PC-3 (cell line): Measurements from ENCODE around the gene FUCA2. TPM values are rescaled to one million over a fixed set of nuclear protein-coding genes. Genes with fewer than 3 reads are reported as not detected.

Experiments
- ATAC-seq: fragments of 200-7000 bp; cut with Tn5 transposase; 2 replicates; pipeline ENCODE4 v1.9.1; 2020; ENCODE audit warnings: mild to moderate bottlenecking, moderate library complexity
- BruUV-seq: library from RNA; stranded (reverse); fragments of 400-500 nt; replicated peaks from 2 replicates; lab custom pipeline; 2021; lab: Mats Ljungman, UMichigan
- CTCF ChIA-PET: fragments of 300-600 bp; sonication (Branson Sonifier 250); formaldehyde crosslinking; loops from one replicate; lab custom pipeline; 2022; ENCODE audit warnings: antibody characterized with exemption; lab: Charles Lee
- POLR2A ChIA-PET: fragments of 300-600 bp; sonication (Branson Sonifier 250); formaldehyde crosslinking; loops from one replicate; lab custom pipeline; 2022; ENCODE audit warnings: antibody characterized with exemption; ENCODE audit not compliant: unreplicated experiment; lab: Charles Lee
- DNase-seq: peaks from one replicate; pipeline ENCODE4 v3.0.0-alpha.2; 2015
- H2AFZ ChIP-seq: fragments of 300-600 bp; sonication (generic); 2 replicates; pipeline ENCODE4 v1.6.0; 2016; ENCODE audit warnings: antibody characterized with exemption, low read length
- H3F3A ChIP-seq: fragments of 300-600 bp; sonication (generic); one replicate; pipeline ENCODE4 v1.6.0; 2017; ENCODE audit warnings: antibody characterized with exemption, low read length, control low read depth, mild to moderate bottlenecking; ENCODE audit not compliant: unreplicated experiment
- H3K27ac ChIP-seq: fragments of 300-600 bp; sonication (generic); 2 replicates; pipeline ENCODE4 v1.5.1; 2016; ENCODE audit warnings: mild to moderate bottlenecking, low read length
- H3K27me3 ChIP-seq: fragments of 300-600 bp; sonication (generic); 2 replicates; pipeline ENCODE4 v1.6.1; 2016; ENCODE audit warnings: low read length, mixed read lengths
- H3K36me3 ChIP-seq: fragments of 300-600 bp; sonication (generic); 2 replicates; pipeline ENCODE4 v1.6.1; 2016; ENCODE audit warnings: low read depth, mixed run types, low read length, mixed read lengths
- H3K4me1 ChIP-seq: fragments of 300-600 bp; sonication (generic); 2 replicates; pipeline ENCODE4 v1.5.1; 2016; ENCODE audit warnings: low read length; ENCODE audit not compliant: insufficient read depth
- H3K4me2 ChIP-seq: fragments of 300-600 bp; sonication (generic); 2 replicates; pipeline ENCODE4 v1.6.0; 2016; ENCODE audit warnings: low read length
- H3K4me3 ChIP-seq: fragments of 300-600 bp; sonication (generic); 2 replicates; pipeline ENCODE4 v1.5.1; 2016; ENCODE audit warnings: mild to moderate bottlenecking, low read length, mixed read lengths
- H3K79me2 ChIP-seq: fragments of 300-600 bp; sonication (generic); 2 replicates; pipeline ENCODE4 v1.6.1; 2017; ENCODE audit warnings: low read length, mixed read lengths
- H3K9ac ChIP-seq: fragments of 300-600 bp; sonication (generic); 2 replicates; pipeline ENCODE4 v1.6.0; 2016; ENCODE audit warnings: mild to moderate bottlenecking, low read length
- H3K9me2 ChIP-seq: fragments of 300-600 bp; sonication (generic); replicated peaks from 2 replicates; pipeline ENCODE4 v1.6.1; 2016; ENCODE audit warnings: mixed run types, low read length, mixed read lengths
- H3K9me3 ChIP-seq: fragments of 300-600 bp; sonication (generic); 2 replicates; pipeline ENCODE4 v1.6.1; 2016; ENCODE audit warnings: low read length, mixed read lengths
- H4K20me1 ChIP-seq: fragments of 300-600 bp; sonication (generic); 2 replicates; pipeline ENCODE4 v1.6.1; 2016; ENCODE audit warnings: low read length, mixed read lengths
- EZH2 ChIP-seq: fragments of 300-600 bp; sonication (generic); IDR thresholded peaks from one replicate; pipeline ENCODE4 v1.6.1; 2017; ENCODE audit warnings: antibody characterized with exemption, mild to moderate bottlenecking, low read length; ENCODE audit not compliant: unreplicated experiment
- EZH2phosphoT487 ChIP-seq: fragments of 300-600 bp; sonication (generic); IDR thresholded peaks from 2 replicates; pipeline ENCODE4 v1.6.1; 2018; ENCODE audit warnings: mild to moderate bottlenecking, antibody characterized with exemption, low read length, borderline replicate concordance
- intact Hi-C: fragments of 100-400 bp; cut with micrococcal nuclease; formaldehyde crosslinking; loops from 2 replicates; pipeline ENCODE4 v1.9.0; 2023
- total RNA-seq: library from RNA; depleted of rRNA; stranded (reverse); fragments of >200 nt; gene quantifications from 2 replicates; pipeline ENCODE4 v1.2.3, GENCODE V29; 2014
- TF ChIP-seq, protein P1 (sequence below): fragments of 300-600 bp; sonication (generic); conservative IDR thresholded peaks from 2 replicates; pipeline ENCODE4 v1.5.1; 2017; ENCODE audit warnings: antibody characterized with exemption, low read depth, mild to moderate bottlenecking, low read length

Gene FUCA2
- total RNA-seq, 1 experiment from 2014 or later: 52.8 TPM

- H3K27me3 ChIP-seq: no peaks in the 10 kb centered on the region
- H3K9me3 ChIP-seq: no peaks in the 10 kb centered on the region
- H3K4me3 ChIP-seq: no peak overlapping the region
- DNase-seq: no peak
- H3K36me3 ChIP-seq: 0 out of 2 replicates have a peak, but pooled peaks cover under 1% of the 10 kb centered on the region
- H3K27ac ChIP-seq: no peak overlapping the region
- no peaks in the 10 kb centered on the region for H3K79me2 ChIP-seq
- POLR2A ChIA-PET: no interaction called here
- no peak for ATAC-seq
- no peaks in the 10 kb centered on the region for H3F3A ChIP-seq
- intact Hi-C loops: no loop called here
- no peak overlapping the region for H2AFZ ChIP-seq
- no TSS peak for BruUV-seq
- no peaks in the 10 kb centered on the region for H3K9me2 ChIP-seq
- TF ChIP-seq, protein P1, sequence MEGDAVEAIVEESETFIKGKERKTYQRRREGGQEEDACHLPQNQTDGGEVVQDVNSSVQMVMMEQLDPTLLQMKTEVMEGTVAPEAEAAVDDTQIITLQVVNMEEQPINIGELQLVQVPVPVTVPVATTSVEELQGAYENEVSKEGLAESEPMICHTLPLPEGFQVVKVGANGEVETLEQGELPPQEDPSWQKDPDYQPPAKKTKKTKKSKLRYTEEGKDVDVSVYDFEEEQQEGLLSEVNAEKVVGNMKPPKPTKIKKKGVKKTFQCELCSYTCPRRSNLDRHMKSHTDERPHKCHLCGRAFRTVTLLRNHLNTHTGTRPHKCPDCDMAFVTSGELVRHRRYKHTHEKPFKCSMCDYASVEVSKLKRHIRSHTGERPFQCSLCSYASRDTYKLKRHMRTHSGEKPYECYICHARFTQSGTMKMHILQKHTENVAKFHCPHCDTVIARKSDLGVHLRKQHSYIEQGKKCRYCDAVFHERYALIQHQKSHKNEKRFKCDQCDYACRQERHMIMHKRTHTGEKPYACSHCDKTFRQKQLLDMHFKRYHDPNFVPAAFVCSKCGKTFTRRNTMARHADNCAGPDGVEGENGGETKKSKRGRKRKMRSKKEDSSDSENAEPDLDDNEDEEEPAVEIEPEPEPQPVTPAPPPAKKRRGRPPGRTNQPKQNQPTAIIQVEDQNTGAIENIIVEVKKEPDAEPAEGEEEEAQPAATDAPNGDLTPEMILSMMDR: no peak
- no peak for TF ChIP-seq EZH2
- no peaks in the 10 kb centered on the region for H4K20me1 ChIP-seq
- H3K4me1 ChIP-seq: no peaks in the 10 kb centered on the region
- no peak overlapping the region for H3K4me2 ChIP-seq
- H3K9ac ChIP-seq: no peak overlapping the region
- CTCF ChIA-PET: no interaction called here
These were observed 21.3 kb downstream of the FUCA2 start for GRCh38 chr6:143490244-143490643.

GRCh38 chr6:143486752-143487151 lies 24.8 kb downstream of the FUCA2 start:
- no peaks in the 10 kb centered on the region for H3K79me2 ChIP-seq
- DNase-seq: no peak
- no peaks in the 10 kb centered on the region for H3K27me3 ChIP-seq
- POLR2A ChIA-PET: interaction anchor here (0.7 kb wide), 1 partner anchor 25 kb away, joined by 4 read pairs; no protein-coding TSS in a partner anchor
- intact Hi-C loops: no loop called here
- no peak overlapping the region for H3K4me3 ChIP-seq
- no peaks in the 10 kb centered on the region for H3K4me1 ChIP-seq
- H3K36me3 ChIP-seq: no peaks in the 10 kb centered on the region
- H4K20me1 ChIP-seq: no peaks in the 10 kb centered on the region
- no peaks in the 10 kb centered on the region for H3K9me2 ChIP-seq
- TF ChIP-seq, protein P1: no peak
- TF ChIP-seq EZH2phosphoT487 (no peak), EZH2 (no peak)
- no peak overlapping the region for H2AFZ ChIP-seq
- no peak overlapping the region for H3K4me2 ChIP-seq
- BruUV-seq: no TSS peak
- CTCF ChIA-PET: no interaction called here
- ATAC-seq: no peak
- H3K9ac ChIP-seq: no peak overlapping the region
- no peak overlapping the region for H3K27ac ChIP-seq
- H3F3A ChIP-seq: no peaks in the 10 kb centered on the region
- no peaks in the 10 kb centered on the region for H3K9me3 ChIP-seq

DNA sequence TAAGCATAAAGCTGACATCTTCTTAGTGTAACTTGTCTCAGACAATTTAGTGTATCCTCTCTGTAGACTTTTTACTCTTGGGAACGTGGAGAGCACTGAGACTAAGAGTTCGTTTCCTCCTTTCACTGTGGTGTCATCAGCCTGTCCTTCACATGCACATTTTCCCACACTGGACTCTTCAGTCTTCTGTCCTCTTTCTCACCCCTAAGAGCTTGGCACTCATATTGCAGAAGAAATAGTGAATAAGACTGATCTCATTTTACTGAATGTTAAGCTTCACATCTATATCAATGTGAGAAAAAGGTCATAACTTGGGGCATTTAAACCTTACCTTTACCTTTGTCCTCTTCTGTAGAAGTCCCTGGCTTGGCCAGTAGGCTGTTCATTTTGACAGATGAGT lies 25.6 kb downstream of the FUCA2 start:
- no TSS peak for BruUV-seq
- ATAC-seq: no peak
- Histone ChIP-seq H3K9me2 (no peaks in the 10 kb centered on the region), H3K4me1 (no peaks in the 10 kb centered on the region), H3K9ac (no peak overlapping the region), H4K20me1 (no peaks in the 10 kb centered on the region), H3K79me2 (no peaks in the 10 kb centered on the region), H3K4me3 (no peak overlapping the region), H3K36me3 (no peaks in the 10 kb centered on the region), H3K27ac (no peak overlapping the region), H3F3A (no peaks in the 10 kb centered on the region), H2AFZ (no peak overlapping the region), H3K9me3 (no peaks in the 10 kb centered on the region), H3K4me2 (no peak overlapping the region), H3K27me3 (no peaks in the 10 kb centered on the region)
- CTCF ChIA-PET: no interaction called here
- TF ChIP-seq EZH2phosphoT487 (no peak), EZH2 (no peak)
- TF ChIP-seq, protein P1: no peak
- intact Hi-C loops: no loop called here
- DNase-seq: no peak
- POLR2A ChIA-PET: no interaction called here
